8988T (cell line): Measurements from ENCODE around the gene SGPL1.
A peak's percentile ranks its signal among the peaks of the same experiment; 100 is the strongest.
"Not testable (repeated sequence)": the region's sequence is repeated elsewhere in the genome, so short reads cannot be mapped to it uniquely, and the experiment has no call there.

Source experiments
- DNase-seq: peaks from one replicate; pipeline ENCODE4 v3.0.0; 2011

SGPL1 gene

DNA sequence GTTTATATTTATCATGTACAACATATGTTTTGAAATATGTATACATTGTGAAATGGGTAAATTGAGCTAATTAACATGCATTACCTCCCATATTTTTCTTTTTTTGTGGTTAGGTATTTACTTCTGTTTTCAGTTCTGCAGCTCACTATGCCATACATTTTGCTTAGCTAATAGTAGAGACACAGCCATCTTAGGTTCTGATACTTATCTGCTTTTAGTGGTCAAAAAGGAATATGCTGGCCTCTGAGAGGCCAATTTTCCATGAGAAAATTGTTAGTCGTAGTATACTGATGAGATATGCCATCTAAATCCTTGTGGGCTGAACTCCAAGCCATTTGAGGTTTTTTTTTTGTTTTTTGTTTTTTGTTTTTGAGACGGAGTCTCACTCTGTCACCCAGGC lies 31.0 kb downstream of the SGPL1 start:
- no peak for DNase-seq

DNA sequence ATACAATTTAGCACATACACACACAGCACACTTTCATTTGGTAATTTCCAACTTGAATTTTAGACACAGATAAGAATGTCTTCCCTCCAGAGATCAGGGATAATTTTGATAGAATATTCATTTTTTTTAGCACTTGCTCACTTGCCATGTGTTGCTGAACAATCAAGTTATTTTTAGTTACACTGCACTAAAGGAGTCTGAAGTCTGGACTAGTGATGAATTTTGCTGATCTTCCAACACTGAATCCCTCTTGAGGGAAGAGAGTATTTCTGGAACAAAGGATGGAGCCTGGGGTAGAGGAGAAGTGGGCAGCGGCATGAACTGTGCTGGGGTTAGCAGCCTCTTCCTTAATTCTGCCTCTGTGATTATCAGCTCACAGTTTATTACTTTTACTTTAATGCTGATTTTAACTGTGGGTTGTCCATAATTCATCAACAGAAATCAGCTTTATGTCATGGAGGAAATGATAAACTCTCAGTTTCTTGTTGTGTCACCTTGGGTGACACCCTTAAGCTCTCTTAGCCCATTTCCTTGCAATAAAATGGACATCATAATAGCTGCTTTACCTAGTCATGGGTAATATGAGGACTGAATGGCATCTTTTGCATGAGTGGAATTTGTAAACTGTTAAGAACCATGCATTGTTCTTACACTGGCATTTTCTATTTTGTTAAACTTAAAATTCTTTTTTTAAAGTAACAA lies 32.1 kb downstream of the SGPL1 start:
- no peak for DNase-seq

DNA sequence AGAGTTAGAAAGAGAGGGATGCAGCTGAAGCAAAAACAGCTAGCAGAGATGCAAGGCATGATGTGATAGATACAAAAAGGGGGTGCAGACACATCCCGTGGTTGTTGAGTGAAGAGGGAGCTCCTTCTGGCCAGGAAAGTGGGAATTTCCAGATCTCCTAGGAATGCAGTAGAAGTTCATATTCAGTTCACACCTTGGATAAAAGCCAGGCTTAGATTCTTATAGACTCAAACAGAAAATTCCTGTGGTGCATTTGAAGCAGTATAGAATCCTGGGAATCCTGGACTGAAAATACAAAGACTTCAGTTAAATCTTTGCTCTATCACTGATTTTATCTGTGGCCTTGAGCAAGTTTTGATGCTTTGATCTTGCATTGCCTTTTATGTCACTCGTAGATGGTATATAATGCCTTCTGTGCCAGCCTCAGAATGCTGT lies 33.9 kb downstream of the SGPL1 start:
- DNase-seq: no peak

DNA sequence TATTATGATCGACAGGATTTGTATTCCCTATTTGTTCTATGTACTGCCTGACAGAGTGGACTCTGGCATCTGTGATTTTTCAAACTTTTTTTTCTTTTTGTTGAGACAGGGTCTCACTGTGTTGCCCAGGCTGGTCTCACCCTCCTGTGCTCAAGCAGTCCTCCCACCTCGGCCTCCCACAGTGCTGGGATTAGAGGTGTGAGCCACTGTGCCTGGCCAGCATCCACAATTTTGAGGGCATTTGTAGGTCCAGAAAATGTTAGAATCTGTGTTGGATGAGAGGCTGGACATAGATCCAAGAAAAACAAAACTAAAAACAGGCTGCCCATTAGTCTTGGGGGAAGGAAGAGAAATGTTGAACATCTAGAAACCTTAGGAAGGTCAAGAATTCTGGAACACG lies 34.3 kb downstream of the SGPL1 start:
- no peak for DNase-seq

DNA sequence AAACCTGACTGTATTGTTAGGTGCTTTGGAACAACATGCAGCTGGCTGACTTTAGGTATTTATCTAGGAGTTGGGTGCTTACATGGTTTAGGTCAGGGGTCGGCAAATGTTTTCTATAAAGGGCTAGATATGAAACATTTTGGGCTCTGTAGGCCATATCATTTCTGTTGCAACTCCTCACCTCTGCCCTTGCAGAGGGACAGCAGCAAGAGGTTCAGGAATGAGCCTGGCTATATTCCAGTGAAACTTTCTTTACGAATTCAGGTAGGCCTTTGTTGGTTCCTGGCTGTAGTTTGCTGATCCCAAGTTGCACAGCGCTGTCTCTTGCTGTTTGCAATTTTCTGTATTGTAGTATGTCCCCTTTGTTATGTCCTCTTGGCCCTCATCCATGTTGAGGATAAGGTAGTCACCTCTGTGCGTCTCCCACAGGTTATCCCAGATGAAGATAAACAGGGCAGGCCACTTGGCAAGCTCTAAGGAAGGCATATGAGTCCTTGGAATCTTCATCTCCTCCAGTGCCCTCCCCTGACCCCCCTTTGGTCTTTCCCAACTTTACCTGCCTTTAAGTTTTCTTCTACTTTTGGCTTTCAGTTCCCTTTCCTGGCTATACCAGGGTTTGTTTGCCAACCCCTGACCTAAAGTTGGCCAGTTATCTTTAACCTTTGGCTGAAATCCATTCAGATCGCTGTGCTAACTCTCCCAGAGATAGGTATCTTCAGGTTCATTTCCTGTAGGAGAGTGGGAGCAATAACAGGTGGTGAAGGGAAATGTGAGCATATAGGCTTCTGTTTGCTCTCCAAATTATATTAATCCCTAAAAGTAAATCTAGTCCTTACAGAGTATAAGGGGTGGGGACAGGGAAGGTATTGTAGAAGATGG lies 36.1 kb downstream of the SGPL1 start:
- DNase-seq: no peak

DNA sequence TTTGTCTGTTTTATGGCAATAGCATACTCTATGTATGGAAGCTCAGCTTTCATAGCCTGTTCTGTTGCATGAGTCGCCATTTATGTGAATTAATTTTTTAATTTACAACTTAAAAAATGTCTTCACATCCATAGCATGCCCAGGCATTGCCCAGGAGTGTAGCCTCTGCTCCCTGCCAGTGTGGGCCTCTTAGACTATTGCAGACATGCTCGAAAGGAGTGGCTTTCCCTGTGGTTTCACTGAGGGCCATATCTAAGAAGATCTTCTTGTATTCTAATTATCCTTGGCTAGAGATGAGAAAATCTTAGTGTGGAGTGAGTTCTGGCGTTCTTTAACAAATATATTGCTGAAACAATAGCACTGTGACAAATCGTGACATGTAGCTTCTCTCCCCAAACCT lies 37.3 kb downstream of the SGPL1 start:
- no peak for DNase-seq

DNA sequence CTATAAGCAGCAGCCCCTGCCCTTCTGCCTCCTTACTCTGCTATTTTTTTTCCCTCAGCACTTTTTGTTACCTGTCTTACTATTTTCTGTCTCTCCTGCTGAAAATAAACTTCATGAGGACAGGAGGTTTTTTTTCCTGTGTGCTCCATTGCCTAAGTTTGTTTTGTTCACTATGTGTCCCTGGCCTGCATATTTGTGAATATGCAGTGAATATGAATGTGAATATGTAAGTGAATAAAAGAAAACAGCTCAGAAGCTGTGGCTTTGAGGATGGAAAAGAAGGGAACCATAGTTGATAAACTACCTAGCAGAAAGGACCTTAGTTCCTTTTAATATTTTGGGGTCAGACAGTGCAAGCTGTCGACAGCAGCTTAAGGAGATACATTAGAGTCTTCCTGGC lies 37.7 kb downstream of the SGPL1 start:
- no peak for DNase-seq

DNA sequence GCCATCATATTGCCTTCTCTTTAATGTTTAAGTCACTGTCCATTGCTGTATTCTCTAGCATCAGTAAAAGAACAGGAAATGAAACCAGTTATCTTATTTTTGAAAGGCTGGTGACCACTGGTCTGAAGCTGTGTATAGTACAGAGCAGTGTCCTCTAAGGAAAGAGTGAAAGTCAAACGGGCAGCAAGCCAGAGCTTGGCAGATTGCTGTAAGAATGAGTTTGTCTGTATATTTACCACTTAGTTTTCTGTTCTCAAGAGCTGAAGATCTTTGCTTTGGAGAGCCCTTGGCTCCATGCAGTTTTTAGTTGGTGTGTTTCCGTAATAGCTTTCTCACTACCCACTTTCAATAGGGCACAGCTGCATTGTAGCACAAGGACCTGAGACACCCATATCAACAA lies 40.7 kb downstream of the SGPL1 start:
- DNase-seq: no peak

DNA sequence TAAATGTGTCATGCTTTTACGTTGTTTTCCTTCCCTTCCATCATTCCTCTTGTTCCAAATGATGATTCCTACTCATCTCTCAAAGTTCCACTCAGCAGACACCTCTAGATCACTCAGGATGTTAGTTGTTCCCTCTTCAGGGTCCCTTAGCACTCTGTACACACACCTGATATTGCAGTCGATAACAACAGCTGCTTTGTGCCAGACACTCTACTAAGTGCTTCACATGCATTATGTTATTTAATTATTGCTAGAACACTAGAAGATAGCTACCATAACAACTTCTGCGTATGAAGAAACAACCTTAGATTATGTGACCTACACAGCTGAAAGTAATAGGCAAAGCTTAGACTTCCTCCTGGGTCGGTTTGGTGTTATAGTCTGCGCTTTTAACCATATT lies 43.0 kb downstream of the SGPL1 start:
- DNase-seq: no peak

DNA sequence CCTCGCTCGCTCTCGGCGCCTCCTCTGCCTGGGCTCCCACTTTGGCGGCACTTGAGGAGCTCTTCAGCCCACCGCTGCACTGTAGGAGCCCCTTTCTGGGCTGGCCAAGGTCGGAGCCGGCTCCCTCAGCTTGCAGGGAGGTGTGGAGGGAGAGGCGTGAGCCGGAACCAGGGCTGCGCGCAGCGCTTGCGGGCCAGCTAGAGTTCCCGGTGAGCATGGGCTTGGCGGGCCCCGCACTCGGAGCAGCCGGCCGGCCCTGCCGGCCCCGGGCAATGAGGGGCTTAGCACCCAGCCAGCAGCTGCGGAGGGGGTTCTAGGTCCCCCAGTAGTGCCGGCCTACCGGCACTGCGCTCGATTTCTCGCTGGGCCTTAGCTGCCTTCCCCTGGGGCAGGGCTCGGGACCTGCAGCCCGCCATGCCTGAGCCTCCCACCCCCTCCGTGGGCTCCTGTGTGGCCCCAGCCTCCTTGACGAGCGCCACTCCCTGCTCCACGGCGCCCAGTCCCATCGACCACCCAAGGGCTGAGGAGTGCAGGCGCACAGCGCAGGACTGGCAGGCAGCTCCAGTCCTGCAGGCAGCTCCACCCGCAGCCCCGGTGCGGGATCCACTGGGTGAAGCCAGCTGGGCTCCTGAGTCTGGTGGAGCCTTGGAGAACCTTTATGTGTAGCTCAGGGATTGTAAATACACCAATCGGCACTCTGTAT lies 45.9 kb downstream of the SGPL1 start:
- DNase-seq: not testable (repeated sequence)

DNA sequence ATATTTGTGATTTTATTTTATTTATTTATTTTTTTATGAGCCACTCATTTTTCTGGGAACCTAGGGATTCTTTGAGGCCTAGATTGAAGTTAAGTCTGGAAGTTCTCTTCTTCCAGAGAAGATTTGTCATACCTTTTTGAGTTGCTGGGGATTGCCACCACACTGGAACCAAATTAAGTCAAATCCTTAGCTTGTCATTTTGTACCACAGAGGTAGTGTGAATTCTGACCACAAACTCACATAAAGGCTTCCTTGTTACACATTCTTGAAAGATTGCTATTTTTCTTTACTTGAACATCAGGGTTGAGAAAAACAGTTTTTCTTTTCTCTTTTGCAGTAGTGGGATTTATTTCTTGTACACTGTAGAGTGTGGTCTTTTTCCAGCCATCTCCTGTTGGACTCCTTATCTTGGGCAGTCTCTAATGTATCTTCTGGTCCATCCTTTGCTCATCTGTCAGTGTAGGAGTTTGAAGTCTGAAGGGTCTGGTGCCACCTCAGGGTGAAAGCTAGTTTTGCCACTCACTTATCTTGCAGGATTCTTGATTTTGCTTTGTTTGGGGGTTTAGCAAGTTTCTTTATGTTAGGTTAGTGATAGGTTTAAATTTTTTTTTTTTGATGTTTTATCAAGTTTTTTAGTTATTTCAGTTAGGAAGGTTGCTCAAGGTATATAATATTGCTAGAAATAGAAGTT lies 47.9 kb downstream of the SGPL1 start:
- no peak for DNase-seq

DNA sequence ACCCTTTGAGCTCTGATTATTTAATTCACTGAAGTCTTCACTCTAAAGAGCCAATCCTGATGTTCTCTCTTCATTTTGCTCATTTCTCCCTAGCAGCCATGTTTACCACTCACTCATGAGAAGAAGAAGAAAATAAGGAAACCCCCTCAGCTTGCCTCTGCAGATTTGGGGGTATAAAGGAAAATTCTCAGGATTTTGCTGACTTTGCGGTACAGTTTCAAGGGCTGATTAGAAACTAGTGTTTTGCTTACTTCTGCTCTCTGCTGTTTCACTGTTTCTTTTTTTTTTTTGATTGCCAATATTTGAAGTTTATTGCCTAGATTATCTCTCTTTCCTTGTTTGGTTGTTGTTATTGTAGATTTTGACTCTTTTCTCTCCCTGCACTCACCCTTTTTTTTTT lies 49.2 kb downstream of the SGPL1 start:
- DNase-seq: no peak

DNA sequence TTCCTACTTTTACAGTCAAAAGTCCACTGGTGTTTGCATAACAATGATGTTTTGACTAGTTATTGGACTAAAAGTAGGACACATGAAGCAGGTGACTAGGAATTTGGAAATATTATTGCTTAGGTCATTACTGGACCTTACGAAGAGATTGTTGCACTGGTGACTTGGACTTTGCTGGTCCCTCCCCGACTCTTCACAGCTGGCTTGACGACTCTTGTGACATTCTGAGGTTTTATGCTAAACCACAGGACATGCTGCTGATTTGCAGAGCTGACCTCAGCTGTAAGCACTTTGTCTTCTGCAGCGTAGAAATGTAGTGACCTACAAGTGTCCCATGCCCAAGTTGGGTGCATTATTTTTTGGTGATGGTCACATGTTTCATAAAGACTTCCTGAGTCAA lies 50.7 kb downstream of the SGPL1 start:
- DNase-seq: no peak

DNA sequence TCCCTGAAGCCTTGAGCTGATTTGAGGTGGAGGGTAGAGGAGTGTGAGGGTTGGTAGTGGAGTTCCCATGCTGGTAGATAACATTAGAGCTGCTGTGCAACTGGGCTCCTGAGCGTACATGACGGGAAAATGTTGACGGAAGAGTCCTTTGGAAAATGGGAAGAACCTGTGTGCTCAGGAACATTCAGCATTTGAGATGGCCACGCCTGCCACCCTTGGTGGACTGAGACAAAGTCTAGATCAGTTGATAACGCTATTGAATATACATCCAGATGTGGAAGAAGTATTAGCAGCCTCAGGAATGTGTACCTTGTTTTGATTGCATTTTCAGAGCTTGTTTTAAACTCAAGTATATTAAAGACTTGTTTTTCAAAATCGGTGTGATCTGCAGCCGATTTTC lies 56.5 kb downstream of the SGPL1 start:
- DNase-seq: no peak

DNA sequence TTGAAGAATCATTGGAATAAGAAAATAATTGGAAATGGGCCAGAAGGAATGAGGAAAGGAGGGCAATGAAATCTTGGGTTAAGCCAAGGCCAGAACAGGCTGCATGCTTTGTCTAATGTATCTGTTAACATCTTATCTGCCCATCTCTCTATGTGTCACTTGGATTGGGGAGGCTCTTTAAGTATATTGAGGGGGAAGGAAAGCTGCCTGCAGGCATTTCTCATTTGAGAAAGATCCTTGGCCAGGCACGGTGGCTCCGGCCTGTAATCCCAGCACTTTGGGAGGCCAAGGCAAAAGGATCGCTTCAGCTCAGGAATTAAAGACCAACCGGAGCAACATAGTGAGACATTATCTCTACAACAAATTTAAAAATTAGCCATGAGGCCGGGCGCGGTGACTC lies 58.3 kb downstream of the SGPL1 start:
- DNase-seq: no peak

DNA sequence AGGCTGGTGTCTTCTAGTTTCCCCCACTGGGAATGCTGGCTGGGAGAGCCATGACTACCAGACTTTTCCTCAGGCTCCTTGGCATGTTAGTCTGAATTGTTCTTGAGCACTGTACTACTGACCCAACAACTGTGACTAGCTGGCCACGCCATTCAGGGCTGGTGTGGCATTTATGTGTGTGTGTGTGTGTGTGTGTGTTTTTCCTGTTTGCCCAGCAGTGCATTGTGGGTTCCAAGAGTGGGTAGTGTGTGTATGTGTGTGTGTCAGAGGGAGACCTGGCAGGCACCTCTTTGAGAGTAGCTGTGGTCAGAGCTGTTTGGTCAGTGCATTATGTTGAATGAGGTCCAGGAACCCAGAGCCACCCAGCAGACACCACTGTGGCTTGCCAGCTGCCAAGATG lies 63.5 kb downstream of the SGPL1 start:
- DNase-seq: no peak

DNA sequence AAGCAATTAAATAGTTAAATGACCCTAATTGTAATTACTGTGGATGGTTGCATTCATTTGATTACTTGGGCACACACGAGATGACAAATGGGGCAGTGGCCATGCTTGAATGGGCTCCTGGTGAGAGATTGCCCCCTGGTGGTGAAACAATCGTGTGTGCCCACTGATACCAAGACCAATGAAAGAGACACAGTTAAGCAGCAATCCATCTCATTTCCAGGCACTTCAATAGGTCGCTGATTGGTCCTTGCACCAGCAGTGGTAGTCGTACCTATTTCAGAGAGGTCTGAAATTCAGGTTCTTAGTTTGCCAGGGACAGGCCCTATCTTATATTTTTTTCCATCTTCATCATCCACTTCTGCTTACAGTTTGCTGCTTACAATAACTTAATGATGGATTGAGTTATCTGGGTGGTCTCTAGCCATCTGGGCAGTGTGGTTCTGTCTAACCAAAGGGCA lies 64.4 kb downstream of the SGPL1 start:
- peak; percentile 50 for DNase-seq

DNA sequence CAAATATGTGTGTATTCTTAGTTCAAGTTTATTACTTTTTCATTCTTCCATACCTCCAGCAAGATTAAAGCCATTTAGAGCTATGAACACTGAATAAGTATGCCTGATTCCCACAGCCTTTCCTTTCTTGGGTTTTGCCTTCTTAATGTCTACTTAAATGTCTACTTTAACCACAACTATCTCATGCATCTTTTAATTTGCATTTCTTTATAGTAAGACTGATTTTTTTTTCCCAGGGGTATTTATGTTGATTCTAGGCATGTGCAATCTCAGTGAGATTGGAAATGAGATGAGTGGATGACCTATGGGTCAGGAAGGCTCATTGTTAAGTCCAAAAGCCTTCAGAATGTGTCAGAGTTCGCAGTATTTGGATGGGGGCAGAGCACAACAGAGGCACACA lies 69.0 kb downstream of the SGPL1 start:
- no peak for DNase-seq

DNA sequence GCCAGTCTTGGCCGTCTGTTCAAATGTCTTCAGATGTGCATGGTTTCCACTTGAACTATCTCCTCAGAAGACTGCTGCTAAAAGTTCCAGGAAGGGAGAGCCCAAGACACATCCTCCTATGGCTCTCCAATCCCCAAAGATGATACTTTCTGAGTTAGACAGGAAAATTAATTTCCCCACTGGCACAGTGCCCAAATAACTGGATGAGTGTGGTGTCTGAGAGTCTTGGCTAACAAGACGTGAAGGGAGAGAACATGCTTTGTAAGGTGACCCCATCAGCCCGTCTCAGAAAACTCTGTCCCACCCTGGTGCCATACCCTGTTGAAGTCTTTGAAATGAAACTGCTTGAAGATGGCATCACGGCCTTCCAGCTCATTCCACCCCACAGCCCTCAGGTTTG lies 69.7 kb downstream of the SGPL1 start:
- DNase-seq: no peak

DNA sequence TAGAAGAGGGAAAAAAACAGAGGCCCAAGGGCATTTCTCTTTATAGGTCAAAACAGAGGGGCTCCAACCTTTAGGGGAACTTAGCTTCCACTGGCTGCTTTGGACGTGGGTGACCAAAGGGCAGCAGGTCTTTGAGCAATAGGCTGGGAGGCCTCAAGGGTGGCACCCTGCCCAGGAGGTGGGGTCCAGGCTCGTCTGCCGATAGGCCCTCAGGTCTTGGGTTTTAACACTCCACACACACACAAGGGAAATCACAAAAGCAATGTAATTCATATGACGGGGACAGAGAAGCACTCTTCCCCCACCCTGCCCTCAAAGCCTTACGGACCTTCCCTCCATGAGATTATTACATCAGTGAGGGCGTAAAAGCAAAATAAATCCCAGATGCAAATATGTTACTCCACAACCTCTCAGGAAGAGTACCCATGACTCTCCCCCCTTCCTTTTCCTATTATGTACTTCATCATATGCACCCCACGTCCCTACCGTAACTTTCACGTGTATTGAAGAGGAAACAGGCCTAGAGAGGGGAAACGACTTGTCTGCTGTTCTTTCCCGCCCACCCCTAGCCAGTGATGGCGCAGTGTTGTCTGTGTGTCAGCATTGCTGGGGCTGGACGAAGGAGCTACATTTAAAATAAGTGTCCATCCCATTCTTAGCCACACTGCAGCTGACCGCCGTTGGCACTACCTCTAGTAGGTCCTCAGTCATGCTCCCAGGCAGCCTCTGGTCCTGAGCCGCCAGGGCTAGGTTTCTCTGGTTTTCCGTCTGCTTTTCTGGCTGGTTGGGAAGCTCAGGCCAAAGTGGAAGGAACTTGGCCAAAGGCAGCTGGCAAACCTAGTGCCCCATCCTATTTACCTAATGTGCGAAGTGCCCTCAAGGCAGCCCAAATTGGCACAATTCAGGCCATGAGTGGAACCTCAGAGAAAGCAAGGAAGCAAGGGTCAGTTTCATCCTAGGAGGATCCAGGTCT lies 70.5 kb downstream of the SGPL1 start:
- DNase-seq: no peak

DNA sequence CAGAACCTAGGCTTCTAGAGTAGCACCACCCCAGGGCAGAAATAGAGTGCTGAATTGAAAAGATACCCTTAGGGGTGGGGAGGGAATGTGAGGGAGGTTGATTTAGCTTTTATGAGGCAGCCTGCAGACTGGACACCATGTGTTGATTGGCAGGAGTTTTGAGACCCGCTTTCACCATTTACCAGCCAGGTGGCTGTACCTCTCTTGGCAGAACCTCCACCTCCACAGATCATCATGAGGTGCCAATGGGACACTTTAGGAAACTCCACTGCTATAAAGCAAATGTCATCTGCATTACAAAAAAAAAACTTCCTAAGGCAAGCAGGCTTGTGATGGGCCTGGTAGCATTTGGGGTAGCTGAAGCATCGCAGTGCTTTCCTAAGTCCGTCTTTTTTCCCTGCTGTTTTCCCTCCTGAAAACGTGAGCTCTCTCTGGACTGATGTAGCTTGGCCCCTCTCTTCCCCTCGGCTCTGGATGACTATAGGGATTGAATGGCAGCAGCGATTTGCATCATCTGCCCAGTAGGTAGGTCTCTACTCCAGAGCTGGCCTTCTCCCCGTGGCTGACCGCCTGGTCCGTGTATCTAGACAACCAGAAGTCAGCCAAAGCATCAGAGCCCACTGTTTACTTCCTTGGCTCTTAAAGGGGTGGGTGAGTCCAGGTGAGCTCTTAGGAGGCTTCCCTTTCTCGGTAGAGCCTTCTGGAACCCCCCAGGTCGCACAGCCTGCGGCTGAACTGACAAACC lies 71.3 kb downstream of the SGPL1 start:
- no peak for DNase-seq
